ENCODE data around the gene PPM1L. TPM values are rescaled to one million over a fixed set of nuclear protein-coding genes. Genes with fewer than 3 reads are reported as not detected.

The PPM1L gene
- polyA plus RNA-seq, 4 donors = 7.1 to 9.2 (median 7.8) TPM

DNA sequence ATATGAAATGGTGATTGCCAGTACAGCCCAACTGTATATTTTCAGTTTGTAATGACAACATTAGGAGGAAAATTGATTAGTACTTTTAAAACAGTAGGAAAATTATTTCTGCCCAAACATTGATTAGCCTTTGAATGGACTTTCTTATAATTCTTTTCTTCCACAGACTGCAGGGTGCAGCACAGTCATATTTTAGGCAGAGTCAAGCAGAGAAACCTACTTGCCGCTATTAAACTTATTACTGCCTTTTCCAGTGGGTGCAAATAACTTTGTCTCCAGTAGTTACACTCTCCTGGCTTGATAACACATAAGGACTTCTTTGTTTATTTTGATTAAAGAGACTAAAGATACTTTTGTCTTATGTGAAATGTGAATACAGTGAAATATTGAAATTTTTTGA is 85.4 kb downstream of the PPM1L start:
- DNase-seq (ENCODE audit: low read depth in 4 of 4, low spot score in 3 of 4) = no peak

DNA sequence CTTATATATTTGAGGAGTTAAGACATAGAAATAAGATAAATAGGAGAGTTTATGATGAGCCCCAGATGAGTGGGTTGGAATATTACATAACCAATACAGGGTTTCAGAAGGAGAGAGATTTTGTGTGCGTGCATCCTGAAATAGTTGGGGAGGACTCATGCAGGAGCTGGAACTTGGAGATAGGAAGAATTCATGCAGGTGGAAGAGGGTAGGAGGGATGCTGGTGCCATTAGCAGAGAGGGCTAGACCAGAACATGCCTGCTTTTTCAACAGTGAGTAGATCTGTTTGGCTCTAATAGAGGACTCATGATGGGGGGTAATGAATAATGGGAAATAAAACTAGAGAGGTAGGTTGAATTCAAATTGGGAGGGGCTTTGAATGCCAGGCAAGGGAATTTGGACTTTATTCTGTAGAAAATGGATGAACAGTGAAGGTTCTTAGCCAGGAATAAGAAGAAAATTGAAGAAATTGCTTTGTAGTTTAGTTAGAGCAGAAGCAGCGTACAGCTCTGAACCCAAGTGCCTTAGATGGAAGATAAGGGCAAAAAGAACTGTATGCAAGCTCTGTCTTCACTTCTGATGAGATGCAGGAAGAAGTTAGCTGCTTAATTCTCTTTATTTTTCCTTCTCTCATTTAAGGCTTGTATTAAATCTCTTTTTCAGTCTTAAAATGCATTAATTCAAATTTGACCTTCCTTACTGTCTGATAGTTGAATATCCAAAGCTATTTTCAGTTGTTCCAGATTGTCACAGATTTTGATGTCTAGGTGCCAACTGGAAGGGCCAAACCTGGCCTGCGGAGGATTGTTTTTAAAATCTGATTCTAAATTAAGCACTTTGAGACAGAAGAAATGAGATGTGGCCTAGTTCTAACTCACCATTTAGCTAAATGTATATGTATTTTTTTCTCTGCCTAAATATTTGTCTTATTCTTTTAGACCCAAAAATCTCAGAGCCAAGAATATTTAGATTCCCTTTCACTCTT is 86.3 kb downstream of the PPM1L start:
- no peak for DNase-seq (ENCODE audit: low read depth in 4 of 4, low spot score in 3 of 4)

DNA sequence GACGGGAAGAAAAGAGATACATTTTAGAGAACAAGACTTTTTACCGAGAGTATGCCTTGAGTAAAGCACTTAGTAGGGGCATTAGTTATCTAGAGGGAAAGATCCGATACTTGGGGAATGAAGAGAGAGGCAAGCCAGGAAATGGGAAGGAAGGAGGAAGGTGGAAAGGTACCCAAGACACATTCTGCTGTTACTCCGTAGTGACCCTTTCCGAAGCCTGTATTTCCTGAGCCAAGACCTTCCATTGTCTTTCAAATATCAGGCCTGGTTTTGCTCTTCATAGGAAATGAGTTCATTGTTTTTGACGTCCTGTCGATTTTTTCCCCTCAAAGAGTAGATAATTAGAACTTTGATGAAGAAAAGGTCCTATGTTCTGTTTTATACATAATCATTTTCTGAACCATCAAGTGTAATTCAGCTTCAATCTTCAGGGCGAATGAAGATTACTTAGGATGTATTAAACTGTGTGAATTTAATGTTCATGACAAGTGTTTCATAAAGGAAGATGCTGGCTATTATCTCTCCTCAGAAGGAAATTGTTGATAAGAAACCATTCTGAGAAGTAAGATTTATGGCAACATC is 95.7 kb downstream of the PPM1L start:
- no peak for DNase-seq (ENCODE audit: low read depth in 4 of 4, low spot score in 3 of 4)

GRCh38 chr3:160852856-160853255 is 96.8 kb downstream of the PPM1L start:
- no peak for DNase-seq (ENCODE audit: low read depth in 4 of 4, low spot score in 3 of 4)

DNA sequence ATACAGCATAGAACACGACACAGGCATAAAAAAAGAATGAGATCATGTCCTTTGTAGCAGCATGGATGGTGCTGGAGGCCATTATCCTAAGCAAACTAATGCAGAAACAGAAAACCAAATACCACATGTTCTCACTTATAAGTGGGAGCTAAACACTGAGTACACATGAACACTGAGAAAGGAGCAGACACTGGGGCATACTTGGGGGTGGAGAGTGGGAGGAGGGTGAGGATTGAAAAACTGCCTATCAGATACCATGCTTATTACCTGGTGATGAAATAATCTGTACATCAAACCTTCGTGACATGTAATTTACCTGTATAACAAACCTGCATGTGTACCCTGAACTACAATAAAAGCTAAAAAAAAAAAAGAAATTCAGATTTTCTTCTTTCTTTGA is 100.4 kb downstream of the PPM1L start:
- no peak for DNase-seq (ENCODE audit: low read depth in 4 of 4, low spot score in 3 of 4)

DNA sequence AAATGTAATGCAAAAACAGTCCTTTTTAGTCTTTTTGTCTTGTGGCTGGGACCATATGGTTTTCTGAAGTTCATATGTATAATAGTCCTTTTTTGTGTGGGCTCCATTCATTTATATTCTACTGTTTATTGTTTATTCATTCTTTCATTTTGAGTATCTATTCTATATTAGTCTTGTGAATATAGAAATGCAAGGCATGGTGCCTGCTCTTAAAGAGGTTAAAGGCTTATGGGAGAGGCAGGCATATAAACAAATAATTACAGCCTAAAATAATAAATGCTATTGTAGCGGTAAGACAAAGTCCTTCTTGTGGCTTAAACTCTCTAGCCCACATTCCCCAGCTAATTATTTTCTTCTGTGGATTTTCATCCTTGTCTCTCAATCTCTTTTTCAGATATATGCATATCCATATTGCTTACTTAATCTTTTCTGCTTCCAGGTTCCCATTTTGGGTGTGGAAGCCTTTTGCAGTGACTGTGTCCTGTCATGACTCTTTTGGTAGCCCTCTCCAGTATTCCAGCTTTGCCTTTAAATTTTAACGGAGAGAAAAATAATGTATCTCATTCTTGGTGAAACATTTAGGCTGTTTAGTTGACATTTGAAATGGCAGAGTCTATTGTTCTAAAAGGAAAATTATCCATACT is 101.6 kb downstream of the PPM1L start:
- no peak for DNase-seq (ENCODE audit: low read depth in 4 of 4, low spot score in 3 of 4)

GRCh38 chr3:160860346-160860745 is 104.3 kb downstream of the PPM1L start:
- DNase-seq (ENCODE audit: low read depth in 4 of 4, low spot score in 3 of 4) = no peak

DNA sequence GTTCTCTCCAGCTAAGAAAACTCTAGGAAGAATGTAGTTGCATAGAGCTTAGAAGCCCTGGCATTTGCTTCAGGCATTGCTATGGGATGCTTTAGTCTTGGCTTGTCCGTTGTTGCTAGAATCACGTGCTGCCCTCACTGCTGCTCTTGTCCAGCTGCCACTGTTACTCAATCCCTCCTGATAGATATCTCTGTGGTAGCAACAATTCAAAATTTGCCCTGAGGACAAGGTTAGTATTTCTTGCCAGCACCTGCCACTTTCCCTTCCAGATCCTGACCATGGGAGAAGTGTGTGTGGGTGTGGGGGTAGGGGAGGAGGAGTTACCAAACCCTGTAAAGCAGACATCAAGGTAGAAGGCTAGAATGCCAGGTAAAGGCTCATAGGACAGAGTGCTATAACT is 113.8 kb downstream of the PPM1L start:
- no peak for DNase-seq (ENCODE audit: low read depth in 4 of 4, low spot score in 3 of 4)

DNA sequence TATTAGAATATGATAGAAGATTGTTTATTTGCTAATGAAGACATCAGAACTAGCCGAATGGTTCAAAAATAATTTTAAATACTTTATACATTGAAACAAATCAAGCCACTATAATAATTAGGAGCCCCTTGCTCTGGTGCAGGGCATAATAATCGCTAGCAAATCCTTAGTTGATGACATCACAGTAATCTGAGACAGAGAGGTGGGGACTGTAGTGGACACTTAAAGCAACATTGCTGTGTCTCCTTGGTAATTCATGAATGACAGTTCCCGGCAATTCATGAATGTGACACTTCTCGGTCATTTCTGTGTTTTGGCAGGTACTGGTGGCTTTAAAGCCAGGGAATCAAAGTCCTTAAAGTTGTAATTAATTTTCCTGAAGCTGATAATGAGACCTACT is 114.3 kb downstream of the PPM1L start:
- peak in 1 of 4 donors; percentile 3 for DNase-seq (ENCODE audit: low read depth in 4 of 4, low spot score in 3 of 4)

DNA sequence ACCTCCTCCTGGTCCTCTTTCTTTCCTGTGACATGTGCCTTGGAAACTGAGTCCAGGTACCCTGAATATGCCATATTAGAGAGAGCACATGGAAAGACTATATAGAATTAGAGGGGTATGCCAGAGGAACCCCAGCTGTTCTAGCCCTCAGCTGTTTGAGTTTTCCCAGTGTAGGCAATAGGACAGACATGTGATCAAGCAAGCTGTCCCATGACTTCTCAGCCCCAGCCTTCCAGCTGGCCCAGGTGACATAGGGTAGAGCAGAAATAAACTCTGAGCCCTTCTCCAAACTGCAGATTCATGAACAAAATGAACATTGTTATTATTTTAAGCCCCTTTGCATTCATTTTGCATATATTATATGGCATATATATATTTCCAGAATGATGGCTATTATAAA is 118.7 kb downstream of the PPM1L start:
- no peak for DNase-seq (ENCODE audit: low read depth in 4 of 4, low spot score in 3 of 4)

DNA sequence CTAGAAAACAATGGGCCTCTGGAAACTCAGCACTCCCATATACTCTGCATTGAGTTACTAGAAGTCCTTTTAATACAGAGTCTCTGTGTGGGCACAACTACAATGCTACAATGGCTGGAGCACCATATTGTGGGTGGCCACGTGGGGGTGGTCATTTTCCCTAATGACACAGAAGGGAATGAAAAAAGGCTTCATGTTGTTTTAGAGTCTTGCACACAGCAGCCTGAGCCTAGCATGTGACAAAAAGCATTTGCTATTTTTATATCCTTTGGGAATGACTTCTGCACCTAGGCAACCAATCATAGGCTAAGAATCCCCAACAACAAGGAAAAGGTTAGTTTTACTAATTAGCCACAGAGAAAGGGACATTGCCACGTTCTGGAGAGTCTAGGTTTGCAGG is 120.6 kb downstream of the PPM1L start:
- DNase-seq (ENCODE audit: low read depth in 4 of 4, low spot score in 3 of 4) = no peak

GRCh38 chr3:160879859-160880258 is 123.8 kb downstream of the PPM1L start:
- no peak for DNase-seq (ENCODE audit: low read depth in 4 of 4, low spot score in 3 of 4)

DNA sequence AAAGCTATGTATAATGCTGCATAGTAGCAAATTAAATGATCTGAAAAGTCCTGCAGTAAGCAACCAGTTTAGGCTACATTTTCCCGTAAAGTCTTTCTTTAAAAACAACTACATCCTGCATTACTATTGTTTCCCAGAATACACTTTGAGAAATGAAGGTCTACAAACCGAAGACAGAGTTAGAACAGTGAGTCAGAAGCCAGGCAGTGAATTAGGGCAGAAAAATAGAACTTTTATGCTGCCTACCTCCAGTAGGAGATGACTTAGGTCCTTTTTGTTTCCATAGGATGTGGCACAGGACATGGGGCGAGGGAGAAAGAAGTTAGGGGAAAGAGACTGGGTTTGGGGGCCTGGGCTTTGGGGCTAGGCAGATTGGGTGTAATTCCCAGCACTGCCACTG is 127.3 kb downstream of the PPM1L start:
- no peak for DNase-seq (ENCODE audit: low read depth in 4 of 4, low spot score in 3 of 4)

- peak; percentile 33 to 56 (median 49) for DNase-seq (ENCODE audit: low read depth in 4 of 4, low spot score in 3 of 4)
Observed at GRCh38 chr3:160885791-160886286, 129.8 kb downstream of the PPM1L start.

GRCh38 chr3:160886421-160886820 is 130.4 kb downstream of the PPM1L start:
- DNase-seq (ENCODE audit: low read depth in 4 of 4, low spot score in 3 of 4) = no peak

GRCh38 chr3:160893207-160893606 is 137.2 kb downstream of the PPM1L start:
- no peak for DNase-seq (ENCODE audit: low read depth in 4 of 4, low spot score in 3 of 4)

DNA sequence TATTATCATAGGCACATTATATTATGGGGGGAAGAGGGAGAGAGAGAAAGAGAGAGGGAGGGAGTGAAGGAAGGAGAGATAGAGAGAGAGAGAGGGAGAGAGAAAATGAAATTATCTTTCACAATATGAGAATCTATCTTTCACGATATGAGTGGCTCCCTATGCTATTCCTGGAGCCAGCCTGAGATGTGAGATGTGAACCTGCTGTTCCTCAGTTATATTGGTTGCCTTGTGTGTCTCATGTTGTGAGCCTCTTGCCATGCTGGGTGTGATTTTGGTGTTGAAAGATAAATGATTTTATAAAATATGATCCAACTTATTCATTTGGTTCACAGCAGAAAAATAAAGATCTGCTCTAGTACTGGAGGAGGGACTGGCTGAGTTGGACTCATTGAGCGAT is 148.7 kb downstream of the PPM1L start:
- no peak for DNase-seq (ENCODE audit: low read depth in 4 of 4, low spot score in 3 of 4)

DNA sequence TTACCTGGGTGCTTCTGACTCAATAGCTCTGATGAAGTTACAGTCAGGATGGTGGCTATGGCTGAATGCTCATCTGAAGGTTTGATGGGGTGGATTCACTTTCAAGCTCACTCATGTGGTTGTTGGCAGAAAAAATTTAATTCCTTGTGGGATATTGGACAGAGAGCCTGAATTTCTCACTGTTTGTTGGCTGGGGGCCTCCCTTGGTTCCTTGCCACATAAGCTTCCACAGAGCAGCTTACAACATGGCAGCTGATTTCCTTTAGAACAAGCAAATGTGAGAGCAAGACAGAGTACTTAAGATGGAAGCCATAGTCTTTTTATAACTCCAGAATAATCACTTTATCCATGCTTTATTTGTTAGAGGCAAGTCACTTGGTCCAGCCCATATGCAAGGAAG is 150.6 kb downstream of the PPM1L start:
- DNase-seq (ENCODE audit: low read depth in 4 of 4, low spot score in 3 of 4) = no peak

- no peak for DNase-seq (ENCODE audit: low read depth in 4 of 4, low spot score in 3 of 4)
Observed at GRCh38 chr3:160909917-160910316, 153.9 kb downstream of the PPM1L start.

DNA sequence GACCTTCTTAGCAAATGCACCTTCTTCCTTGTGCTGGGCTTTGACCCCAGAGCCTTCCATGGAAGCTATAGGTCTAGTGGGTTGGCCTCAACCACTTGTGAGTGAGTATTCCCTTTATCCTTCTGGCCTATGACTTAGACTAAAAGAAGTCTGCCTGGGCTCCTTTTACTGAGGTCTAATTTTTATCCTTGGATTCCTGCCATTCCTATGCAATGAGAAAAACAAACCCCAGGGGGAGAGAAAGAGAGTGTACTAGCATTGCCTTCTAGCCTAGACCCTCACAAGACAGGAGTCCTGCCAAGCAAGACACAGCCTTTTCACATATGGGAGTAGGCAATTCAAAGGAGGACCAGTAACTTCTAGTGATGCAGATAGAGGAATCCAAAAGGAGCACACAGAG is 155.4 kb downstream of the PPM1L start:
- DNase-seq (ENCODE audit: low read depth in 4 of 4, low spot score in 3 of 4) = no peak

- DNase-seq (ENCODE audit: low read depth in 4 of 4, low spot score in 3 of 4) = no peak
Observed at GRCh38 chr3:160916472-160916871, 160.4 kb downstream of the PPM1L start.
